HG03039 (cell line): ENCODE measurements around the gene TNS3.

Experiments used
- ATAC-seq: cut with Tn5 transposase; IDR thresholded peaks from one replicate; pipeline ENCODE4 v1.9.1; 2021; ENCODE audit warnings: mild to moderate bottlenecking, moderate library complexity; ENCODE audit not compliant: unreplicated experiment

TNS3 gene

GRCh38 chr7:47247132-47247531 lies 334.8 kb downstream of the TNS3 start:
- no peak for ATAC-seq

- ATAC-seq: no peak
Measured at GRCh38 chr7:47244692-47245091, 337.2 kb downstream of the TNS3 start.

GRCh38 chr7:47241112-47242065 lies 340.5 kb downstream of the TNS3 start:
- no peak for ATAC-seq

GRCh38 chr7:47239931-47240421 lies 341.9 kb downstream of the TNS3 start:
- no peak for ATAC-seq

GRCh38 chr7:47239034-47239433 lies 342.9 kb downstream of the TNS3 start:
- no peak for ATAC-seq

GRCh38 chr7:47236480-47237129 lies 345.3 kb downstream of the TNS3 start:
- no peak for ATAC-seq

- ATAC-seq: no peak
Measured at GRCh38 chr7:47233996-47234395, 347.9 kb downstream of the TNS3 start.

GRCh38 chr7:47232751-47233412 lies 349.0 kb downstream of the TNS3 start:
- no peak for ATAC-seq

- no peak for ATAC-seq
Measured at GRCh38 chr7:47231627-47232026, 350.3 kb downstream of the TNS3 start.

GRCh38 chr7:47231032-47231431 lies 350.9 kb downstream of the TNS3 start:
- no peak for ATAC-seq

- ATAC-seq: no peak
Measured at GRCh38 chr7:47228386-47229014, 353.4 kb downstream of the TNS3 start.

- ATAC-seq: peak; percentile 84
Measured at GRCh38 chr7:47227762-47228177, 354.1 kb downstream of the TNS3 start.

- no peak for ATAC-seq
Measured at GRCh38 chr7:47226696-47227095, 355.2 kb downstream of the TNS3 start.

GRCh38 chr7:47225387-47226131 lies 356.4 kb downstream of the TNS3 start:
- ATAC-seq: no peak
